OCI-LY3 (cell line): Measurements from ENCODE around the gene CDKN1C.
"Not testable (repeated sequence)": the region's sequence is repeated elsewhere in the genome, so short reads cannot be mapped to it uniquely, and the experiment has no call there.

Source experiments
- H2AFZ ChIP-seq: fragments of 200-600, 300-600 bp; shearing (Covaris generic); 2 replicates; pipeline ENCODE4 v1.6.0; 2014; ENCODE audit warnings: antibody characterized with exemption, low read depth, low read length
- H3K27ac ChIP-seq: fragments of 200-600, 300-600 bp; sonication (generic); 2 replicates; pipeline ENCODE4 v1.5.1; 2014; ENCODE audit warnings: mild to moderate bottlenecking, low read length, moderate library complexity, mixed read lengths
- H3K27me3 ChIP-seq: fragments of 200-600, 300-600 bp; sonication (generic); 2 replicates; pipeline ENCODE4 v1.6.1; 2014; ENCODE audit warnings: low read depth, low read length, mixed read lengths
- H3K36me3 ChIP-seq: fragments of 200-600, 300-600 bp; sonication (generic); replicated peaks from 2 replicates; pipeline ENCODE3; 2014; ENCODE audit warnings: low read depth, low read length, mixed read lengths
- H3K4me1 ChIP-seq: fragments of 300-600, 200-600 bp; sonication (generic); 2 replicates; pipeline ENCODE4 v1.6.1; 2014; ENCODE audit warnings: low read length, mixed read lengths
- H3K4me2 ChIP-seq: fragments of 200-600, 300-600 bp; sonication (generic); 2 replicates; pipeline ENCODE4 v1.6.1; 2014; ENCODE audit warnings: low read length, mixed read lengths
- H3K4me3 ChIP-seq: fragments of 300-600, 200-600 bp; sonication (generic); 2 replicates; pipeline ENCODE4 v1.5.1; 2014; ENCODE audit warnings: antibody characterized with exemption, mild to moderate bottlenecking, low read length, moderate library complexity
- H3K79me2 ChIP-seq: fragments of 300-600, 200-600 bp; shearing (Covaris generic); 2 replicates; pipeline ENCODE4 v1.6.1; 2014; ENCODE audit warnings: mild to moderate bottlenecking, low read length, mixed read lengths
- H3K9ac ChIP-seq: fragments of 300-600, 200-600 bp; shearing (Covaris generic); 2 replicates; pipeline ENCODE4 v1.6.0; 2014; ENCODE audit warnings: mild to moderate bottlenecking, low read length, moderate library complexity
- H3K9me3 ChIP-seq: fragments of 200-600, 300-600 bp; shearing (Covaris generic); 2 replicates; pipeline ENCODE4 v1.6.1; 2014; ENCODE audit warnings: low read length, mixed read lengths; ENCODE audit not compliant: insufficient read depth
- H4K20me1 ChIP-seq: fragments of 200-600, 300-600 bp; sonication (generic); 2 replicates; pipeline ENCODE4 v1.6.1; 2016; ENCODE audit warnings: low read length, mixed read lengths; ENCODE audit not compliant: insufficient read depth
- EZH2phosphoT487 ChIP-seq: fragments of 200-600 bp; shearing (Covaris generic); IDR thresholded peaks from 2 replicates; pipeline ENCODE4 v1.6.1; 2018; ENCODE audit warnings: antibody characterized with exemption, mixed run types, low read depth
- TF ChIP-seq, protein P1 (sequence below): fragments of 200-600, 300-600 bp; sonication (generic); IDR thresholded peaks from 2 replicates; pipeline ENCODE4 v1.5.1; 2014; ENCODE audit warnings: antibody characterized with exemption, low read length, low read depth

CDKN1C gene

DNA sequence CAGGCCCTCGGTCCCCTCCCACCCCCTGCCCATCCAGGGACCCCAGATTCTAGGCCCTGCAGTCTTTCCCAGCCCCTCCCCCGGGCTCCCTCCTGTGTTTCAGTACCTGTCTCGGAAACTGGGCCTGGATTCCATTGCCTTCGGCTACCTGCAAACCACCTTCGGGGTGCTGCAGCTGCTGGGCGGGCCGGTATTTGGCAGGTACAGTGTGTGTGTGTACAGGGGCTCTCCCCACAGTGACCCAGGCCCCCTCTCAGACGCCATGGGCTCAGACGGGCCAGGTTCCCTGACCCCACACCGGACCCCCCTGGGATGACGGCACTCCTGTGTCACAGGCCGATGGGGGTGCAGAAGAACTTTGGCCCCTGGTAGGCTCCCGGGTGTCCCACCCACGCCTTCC lies 22.6 kb upstream of the CDKN1C start:
- Histone ChIP-seq H3K4me1 (no peaks in the 10 kb centered on the region), H3K27me3 (no peaks in the 10 kb centered on the region), H3K4me3 (no peak overlapping the region), H2AFZ (no peak overlapping the region), H3K4me2 (no peak overlapping the region), H3K9me3 (no peaks in the 10 kb centered on the region), H3K79me2 (no peaks in the 10 kb centered on the region), H3K9ac (no peak overlapping the region), H3K36me3 (no peaks in the 10 kb centered on the region), H4K20me1 (no peaks in the 10 kb centered on the region), H3K27ac (no peak overlapping the region)
- TF ChIP-seq, protein P1, sequence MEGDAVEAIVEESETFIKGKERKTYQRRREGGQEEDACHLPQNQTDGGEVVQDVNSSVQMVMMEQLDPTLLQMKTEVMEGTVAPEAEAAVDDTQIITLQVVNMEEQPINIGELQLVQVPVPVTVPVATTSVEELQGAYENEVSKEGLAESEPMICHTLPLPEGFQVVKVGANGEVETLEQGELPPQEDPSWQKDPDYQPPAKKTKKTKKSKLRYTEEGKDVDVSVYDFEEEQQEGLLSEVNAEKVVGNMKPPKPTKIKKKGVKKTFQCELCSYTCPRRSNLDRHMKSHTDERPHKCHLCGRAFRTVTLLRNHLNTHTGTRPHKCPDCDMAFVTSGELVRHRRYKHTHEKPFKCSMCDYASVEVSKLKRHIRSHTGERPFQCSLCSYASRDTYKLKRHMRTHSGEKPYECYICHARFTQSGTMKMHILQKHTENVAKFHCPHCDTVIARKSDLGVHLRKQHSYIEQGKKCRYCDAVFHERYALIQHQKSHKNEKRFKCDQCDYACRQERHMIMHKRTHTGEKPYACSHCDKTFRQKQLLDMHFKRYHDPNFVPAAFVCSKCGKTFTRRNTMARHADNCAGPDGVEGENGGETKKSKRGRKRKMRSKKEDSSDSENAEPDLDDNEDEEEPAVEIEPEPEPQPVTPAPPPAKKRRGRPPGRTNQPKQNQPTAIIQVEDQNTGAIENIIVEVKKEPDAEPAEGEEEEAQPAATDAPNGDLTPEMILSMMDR: no peak
- TF ChIP-seq EZH2phosphoT487: no peak

DNA sequence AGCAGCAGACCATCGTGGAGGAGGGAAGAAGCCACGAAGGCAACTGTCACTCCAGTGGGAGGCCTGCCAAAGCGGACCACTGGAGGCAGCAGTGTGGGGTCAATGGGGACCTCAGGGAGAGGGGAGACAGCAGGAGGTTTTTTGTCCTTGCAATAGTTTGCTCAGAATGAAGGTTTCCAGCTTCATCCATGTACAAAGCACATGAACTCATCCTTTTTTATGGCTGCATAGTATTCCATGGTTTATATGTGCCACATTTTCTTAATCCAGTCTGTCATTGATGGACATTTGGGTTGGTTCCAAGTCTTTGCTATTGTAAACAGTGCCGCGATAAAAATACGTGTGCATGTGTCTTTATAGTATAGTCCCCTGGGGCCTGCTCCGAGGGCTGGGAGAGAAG lies 19.7 kb upstream of the CDKN1C start:
- H3K9me3 ChIP-seq, H3K27me3 ChIP-seq, H2AFZ ChIP-seq, H3K27ac ChIP-seq, H3K4me3 ChIP-seq, H3K79me2 ChIP-seq, H3K9ac ChIP-seq, H3K36me3 ChIP-seq, H4K20me1 ChIP-seq, H3K4me1 ChIP-seq, H3K4me2 ChIP-seq: not testable (repeated sequence)

GRCh38 chr11:2904153-2905052 lies 18.8 kb upstream of the CDKN1C start:
- no peaks in the 10 kb centered on the region for H4K20me1 ChIP-seq
- peaks cover 17% of the 10 kb centered on the region for H3K4me1 ChIP-seq
- H3K79me2 ChIP-seq: no peaks in the 10 kb centered on the region
- no peak overlapping the region for H2AFZ ChIP-seq
- H3K4me3 ChIP-seq: no peak overlapping the region
- H3K9me3 ChIP-seq: no peaks in the 10 kb centered on the region
- no peak overlapping the region for H3K27ac ChIP-seq
- H3K9ac ChIP-seq: no peak overlapping the region
- no peaks in the 10 kb centered on the region for H3K36me3 ChIP-seq
- no peaks in the 10 kb centered on the region for H3K27me3 ChIP-seq
- TF ChIP-seq, protein P1: no peak
- TF ChIP-seq EZH2phosphoT487: no peak
- no peak overlapping the region for H3K4me2 ChIP-seq

DNA sequence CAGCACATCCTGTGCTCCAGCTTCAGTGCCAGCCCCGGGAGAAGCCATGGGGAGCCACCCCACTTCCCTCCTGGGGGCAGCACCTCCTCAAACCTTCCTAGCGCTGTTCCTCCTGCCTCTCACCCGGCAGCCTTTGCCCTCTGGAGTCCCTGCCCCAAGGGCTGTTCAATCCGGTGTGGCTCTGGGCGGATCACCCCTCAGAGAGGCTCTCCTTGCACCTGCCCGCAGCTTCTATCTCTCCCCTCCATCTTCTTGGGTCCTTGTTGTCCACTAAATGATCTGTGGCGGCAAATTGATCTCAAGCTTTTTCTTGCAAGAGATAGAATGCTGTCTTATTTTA lies 18.1 kb upstream of the CDKN1C start:
- no peaks in the 10 kb centered on the region for H3K9me3 ChIP-seq
- no peak overlapping the region for H3K9ac ChIP-seq

More for the DNA sequence above, 18.1 kb upstream of the CDKN1C start:
- Histone ChIP-seq H3K4me3 (no peak overlapping the region), H3K79me2 (no peaks in the 10 kb centered on the region), H3K27me3 (no peaks in the 10 kb centered on the region), H4K20me1 (no peaks in the 10 kb centered on the region), H3K36me3 (no peaks in the 10 kb centered on the region), H3K4me2 (no peak overlapping the region), H3K27ac (no peak overlapping the region), H3K4me1 (peaks cover 24% of the 10 kb centered on the region), H2AFZ (no peak overlapping the region)
- TF ChIP-seq, protein P1: no peak
- TF ChIP-seq EZH2phosphoT487: no peak
